SK-N-SH treated with all-trans-retinoic acid at 6 μM for 48 hours (cell line): ENCODE results near the gene CTRB1.

ENCODE experiments used
- ARNTL ChIP-seq: fragments of 450-650 bp; formaldehyde crosslinking; IDR thresholded peaks from 2 replicates; pipeline ENCODE4 v1.5.0; 2020; ENCODE audit warnings: low read depth, mild to moderate bottlenecking, moderate library complexity, borderline replicate concordance
- BACH2 ChIP-seq: fragments of 250-450 bp; sonication (Bioruptor Pico); IDR thresholded peaks from 2 replicates; pipeline ENCODE4 v1.9.0; 2021; ENCODE audit warnings: mild to moderate bottlenecking, borderline replicate concordance
- OSR1 ChIP-seq: fragments of 250-450 bp; sonication (Bioruptor Pico); IDR thresholded peaks from 2 replicates; pipeline ENCODE4 v1.8.0; 2022; ENCODE audit warnings: moderate library complexity, mild to moderate bottlenecking, inconsistent platforms
- TCF4 ChIP-seq: fragments of 250-450 bp; sonication (Bioruptor Pico); IDR thresholded peaks from 2 replicates; pipeline ENCODE4 v1.8.0; 2021; ENCODE audit warnings: mild to moderate bottlenecking, moderate library complexity, borderline replicate concordance
- TOX ChIP-seq: fragments of 250-450 bp; sonication (Bioruptor Pico); IDR thresholded peaks from 2 replicates; pipeline ENCODE4 v1.8.0; 2021; ENCODE audit warnings: mild to moderate bottlenecking, moderate library complexity, borderline replicate concordance
- TSHZ2 ChIP-seq: fragments of 250-450 bp; sonication (Bioruptor Pico); IDR thresholded peaks from 2 replicates; pipeline ENCODE4 v1.5.0; 2020; ENCODE audit warnings: mild to moderate bottlenecking, moderate library complexity
- ZC3H10 ChIP-seq: fragments of 250-450 bp; sonication (Bioruptor Pico); IDR thresholded peaks from 2 replicates; pipeline ENCODE4 v1.5.1; 2021; ENCODE audit warnings: mild to moderate bottlenecking, moderate library complexity
- ZFP3 ChIP-seq: fragments of 250-450 bp; sonication (Bioruptor Pico); IDR thresholded peaks from 2 replicates; pipeline ENCODE4 v1.5.0; 2020; ENCODE audit warnings: mild to moderate bottlenecking, moderate library complexity
- TF ChIP-seq, protein P1 (sequence below): fragments of 250-450 bp; sonication (Bioruptor Pico); IDR thresholded peaks from 2 replicates; pipeline ENCODE4 v1.8.0; 2020; ENCODE audit warnings: mild to moderate bottlenecking, moderate library complexity, borderline replicate concordance
- TF ChIP-seq, protein P2 (sequence below): fragments of 250-450 bp; sonication (Bioruptor Pico); IDR thresholded peaks from 2 replicates; pipeline ENCODE4 v1.5.1; 2020; ENCODE audit warnings: low read depth, mild to moderate bottlenecking, moderate library complexity
- TF ChIP-seq, protein P3 (sequence below): fragments of 250-450 bp; sonication (Bioruptor Pico); IDR thresholded peaks from 2 replicates; pipeline ENCODE4 v1.5.1; 2021; ENCODE audit warnings: mild to moderate bottlenecking, moderate library complexity

GRCh38 chr16:75264999-75265910 is 46.5 kb downstream of the CTRB1 start:
- TF ChIP-seq, protein P1, sequence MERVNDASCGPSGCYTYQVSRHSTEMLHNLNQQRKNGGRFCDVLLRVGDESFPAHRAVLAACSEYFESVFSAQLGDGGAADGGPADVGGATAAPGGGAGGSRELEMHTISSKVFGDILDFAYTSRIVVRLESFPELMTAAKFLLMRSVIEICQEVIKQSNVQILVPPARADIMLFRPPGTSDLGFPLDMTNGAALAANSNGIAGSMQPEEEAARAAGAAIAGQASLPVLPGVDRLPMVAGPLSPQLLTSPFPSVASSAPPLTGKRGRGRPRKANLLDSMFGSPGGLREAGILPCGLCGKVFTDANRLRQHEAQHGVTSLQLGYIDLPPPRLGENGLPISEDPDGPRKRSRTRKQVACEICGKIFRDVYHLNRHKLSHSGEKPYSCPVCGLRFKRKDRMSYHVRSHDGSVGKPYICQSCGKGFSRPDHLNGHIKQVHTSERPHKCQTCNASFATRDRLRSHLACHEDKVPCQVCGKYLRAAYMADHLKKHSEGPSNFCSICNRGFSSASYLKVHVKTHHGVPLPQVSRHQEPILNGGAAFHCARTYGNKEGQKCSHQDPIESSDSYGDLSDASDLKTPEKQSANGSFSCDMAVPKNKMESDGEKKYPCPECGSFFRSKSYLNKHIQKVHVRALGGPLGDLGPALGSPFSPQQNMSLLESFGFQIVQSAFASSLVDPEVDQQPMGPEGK (CRISPR knock-in tag) = no peak
- TF ChIP-seq, protein P2, sequence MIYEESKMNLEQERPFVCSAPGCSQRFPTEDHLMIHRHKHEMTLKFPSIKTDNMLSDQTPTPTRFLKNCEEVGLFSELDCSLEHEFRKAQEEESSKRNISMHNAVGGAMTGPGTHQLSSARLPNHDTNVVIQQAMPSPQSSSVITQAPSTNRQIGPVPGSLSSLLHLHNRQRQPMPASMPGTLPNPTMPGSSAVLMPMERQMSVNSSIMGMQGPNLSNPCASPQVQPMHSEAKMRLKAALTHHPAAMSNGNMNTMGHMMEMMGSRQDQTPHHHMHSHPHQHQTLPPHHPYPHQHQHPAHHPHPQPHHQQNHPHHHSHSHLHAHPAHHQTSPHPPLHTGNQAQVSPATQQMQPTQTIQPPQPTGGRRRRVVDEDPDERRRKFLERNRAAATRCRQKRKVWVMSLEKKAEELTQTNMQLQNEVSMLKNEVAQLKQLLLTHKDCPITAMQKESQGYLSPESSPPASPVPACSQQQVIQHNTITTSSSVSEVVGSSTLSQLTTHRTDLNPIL = no peak
- no peak for TF ChIP-seq TCF4 (CRISPR knock-in tag)
- no peak for TF ChIP-seq ARNTL (CRISPR knock-in tag)
- no peak for TF ChIP-seq ZFP3 (CRISPR knock-in tag)
- no peak for TF ChIP-seq ZC3H10 (CRISPR knock-in tag)
- TF ChIP-seq TOX = no peak
- no peak for TF ChIP-seq OSR1 (CRISPR knock-in tag)
- TF ChIP-seq TSHZ2 = no peak
- TF ChIP-seq BACH2 (CRISPR knock-in tag) = no peak
- TF ChIP-seq, protein P3, sequence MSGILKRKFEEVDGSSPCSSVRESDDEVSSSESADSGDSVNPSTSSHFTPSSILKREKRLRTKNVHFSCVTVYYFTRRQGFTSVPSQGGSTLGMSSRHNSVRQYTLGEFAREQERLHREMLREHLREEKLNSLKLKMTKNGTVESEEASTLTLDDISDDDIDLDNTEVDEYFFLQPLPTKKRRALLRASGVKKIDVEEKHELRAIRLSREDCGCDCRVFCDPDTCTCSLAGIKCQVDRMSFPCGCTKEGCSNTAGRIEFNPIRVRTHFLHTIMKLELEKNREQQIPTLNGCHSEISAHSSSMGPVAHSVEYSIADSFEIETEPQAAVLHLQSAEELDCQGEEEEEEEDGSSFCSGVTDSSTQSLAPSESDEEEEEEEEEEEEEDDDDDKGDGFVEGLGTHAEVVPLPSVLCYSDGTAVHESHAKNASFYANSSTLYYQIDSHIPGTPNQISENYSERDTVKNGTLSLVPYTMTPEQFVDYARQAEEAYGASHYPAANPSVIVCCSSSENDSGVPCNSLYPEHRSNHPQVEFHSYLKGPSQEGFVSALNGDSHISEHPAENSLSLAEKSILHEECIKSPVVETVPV (CRISPR knock-in tag) = no peak
